Adrenal gland (tissue), 12 donors: ENCODE data around the gene ZFHX3. TPM values are rescaled to one million over a fixed set of nuclear protein-coding genes. Genes with fewer than 3 reads are reported as not detected.

Experiments
- DNase-seq, 7 donors: peaks; one replicate each; pipeline ENCODE4 v3.0.0-alpha.2; 2019 to 2020
- H3K27ac ChIP-seq, 5 donors: fragments of 200-600 bp; sonication (generic) in 4 of 5; 1 replicate in 3 of 5; 2 replicates in 2 of 5; pipeline versions ENCODE4 v1.5.1 to v1.8.0; 2016 to 2020; ENCODE audit warnings: mild to moderate bottlenecking in 1 of 5
- H3K27me3 ChIP-seq: fragments of 200-600 bp; 2 replicates; pipeline ENCODE4 v1.8.0; 2021
- H3K36me3 ChIP-seq, 2 donors: fragments of 200-600 bp; replicated peaks in 1 of 2; 1 replicate in 1 of 2; 2 replicates in 1 of 2; pipeline versions ENCODE4 v1.5.1 to v1.8.0; 2018 to 2022
- H3K4me1 ChIP-seq, 2 donors: fragments of 200-600 bp; replicated peaks in 1 of 2; 1 replicate in 1 of 2; 2 replicates in 1 of 2; pipeline versions ENCODE4 v1.5.1 to v1.8.0; 2018 to 2021
- H3K4me3 ChIP-seq, 4 donors: fragments of 200-600 bp; sonication (generic) in 3 of 4; one replicate each; pipeline ENCODE4 v1.5.1; 2016 to 2018
- H3K9me3 ChIP-seq, 3 donors: fragments of 200-600 bp; sonication (generic) in 1 of 3; replicated peaks in 1 of 3; 1 replicate in 2 of 3; 2 replicates in 1 of 3; pipeline versions ENCODE4 v1.5.1 to v1.8.0; 2016 to 2021
- POLR2A ChIP-seq, 2 donors: fragments of 450-650 bp; IDR thresholded peaks; one replicate each; pipeline ENCODE4 v1.6.1; 2017; ENCODE audit warnings: antibody characterized with exemption in 2 of 2, mild to moderate bottlenecking in 2 of 2, moderate library complexity in 1 of 2
- WGBS, 4 donors: extraction: QIAGEN DNeasy Blood & Tissue Kit in 2 of 4; methylation state at CpG; one replicate each; pipeline versions ENCODE4 v1.1.5 to v1.1.7; 2013 to 2017; 5-methylcytosine and 5-hydroxymethylcytosine counted together
- intact Hi-C, 2 donors: fragments of 100-400 bp; cut with DNase I; formaldehyde crosslinking; loops; one replicate each; pipeline versions ENCODE4 v1.14.1 to v1.15.0; 2022 to 2023
- polyA plus RNA-seq, 3 donors: library from polyadenylated mRNA; stranded (reverse); fragments of 200-250 nt in 2 of 3; fragments of 350-450 nt in 1 of 3; fragmentation: Illumina TruSeq in 1 of 3; extraction: RNeasy Lipid Tissue Mini Kit (QIAGEN cat#74804) in 1 of 3; gene quantifications; one replicate each; pipeline ENCODE4 v1.2.3, GENCODE V29; 2013 to 2014
- total RNA-seq, 9 donors: library from RNA; depleted of rRNA in 4 of 9; stranded (reverse); fragments of >200 nt in 4 of 9; fragments of 120-200 nt in 1 of 9; fragmentation: NEBNext Ultra II Directional in 1 of 9; extraction: Animal tissue kit (Norgen Biotek cat#: 25700) in 1 of 9; gene quantifications; one replicate each; pipeline versions ENCODE4 v1.1.0 to v1.2.4, GENCODE V29; 2013 to 2023
- TF ChIP-seq, protein P1 (sequence below), 6 experiments: fragments of 450-650 bp in 4 of 6; fragments of 200-600 bp in 2 of 6; sonication (generic) in 1 of 6; IDR thresholded peaks; 1 replicate in 5 of 6; 2 replicates in 1 of 6; pipeline versions ENCODE4 v1.5.1 to v1.8.0; 2016 to 2021; ENCODE audit warnings: antibody characterized with exemption in 6 of 6, mild to moderate bottlenecking in 2 of 6, moderate library complexity in 1 of 6
- donor health status: healthy with polysubstance abuse.
- donor health status: Bipolar disorder and iron deficiency.
- donor health status: DM: yes; HTN: yes; CAD: no.
- donor health status: DM: no; HTN: no; CAD: no.
- donor health status: DM: no; HTN: no; CAD: no.
- donor health status: DM: yes; HTN: yes; CAD: no.

The ZFHX3 gene
- total and polyA plus RNA-seq, 12 donors, result 2.4 to 31.6 (median 19.3) TPM

DNA sequence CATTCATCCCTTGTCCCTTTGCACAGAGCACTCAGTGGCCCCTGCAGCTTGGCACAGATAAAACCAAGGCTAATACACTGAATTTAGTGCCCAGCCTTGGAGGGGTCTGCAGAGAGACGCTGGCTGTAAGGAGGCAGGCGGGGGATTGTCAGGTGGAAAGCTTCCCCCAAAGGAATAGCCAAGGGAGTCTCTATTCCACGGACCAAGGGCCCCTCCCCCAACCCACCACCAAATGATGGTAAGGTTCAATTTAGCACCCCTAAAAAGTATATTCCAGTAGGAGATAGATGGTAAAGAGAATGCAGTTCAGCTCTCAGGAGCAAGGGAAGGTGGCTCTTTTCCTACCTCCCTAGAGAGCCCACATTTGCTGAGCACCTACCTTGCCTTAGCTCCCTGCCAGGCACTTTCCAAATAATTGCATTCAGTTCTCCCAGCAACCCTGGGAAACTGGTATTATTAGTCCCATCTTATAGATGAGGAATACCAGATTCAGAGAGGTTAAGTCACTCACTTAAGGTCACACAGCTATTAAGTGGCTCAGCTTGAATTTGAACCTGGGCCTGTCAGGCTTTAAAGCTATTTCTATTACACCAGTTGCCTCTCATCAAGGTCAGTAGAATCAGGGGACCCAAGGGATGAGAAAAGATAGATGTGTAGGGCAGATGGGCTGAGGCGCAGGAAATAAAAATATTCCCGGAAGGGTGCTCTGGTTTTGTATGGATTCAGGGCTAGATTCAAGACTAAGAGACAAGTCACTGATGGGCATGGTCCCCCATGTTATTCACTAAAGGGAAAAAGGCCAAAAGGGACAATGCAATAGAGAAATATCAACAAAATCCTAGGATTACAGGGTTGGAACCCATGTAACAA, 20.0 kb upstream of the ZFHX3 start:
- Histone ChIP-seq H3K27ac (peak overlapping the region; percentile 55 to 97 (median 79)), H3K9me3 (no peaks in the 10 kb centered on the region), H3K36me3 (no peaks in the 10 kb centered on the region), H3K4me3 (no peak overlapping the region), H3K4me1 (peaks cover 31 to 57% of the 10 kb centered on the region in 2 donors), H3K27me3 (no peaks in the 10 kb centered on the region)
- WGBS, 4 donors, result 62 to 87% (median 82%) methylated on average over 5 of the region's 5 CpGs
- TF ChIP-seq POLR2A (IDR thresholded peaks at IDR 0.05), result no peak
- TF ChIP-seq, protein P1, sequence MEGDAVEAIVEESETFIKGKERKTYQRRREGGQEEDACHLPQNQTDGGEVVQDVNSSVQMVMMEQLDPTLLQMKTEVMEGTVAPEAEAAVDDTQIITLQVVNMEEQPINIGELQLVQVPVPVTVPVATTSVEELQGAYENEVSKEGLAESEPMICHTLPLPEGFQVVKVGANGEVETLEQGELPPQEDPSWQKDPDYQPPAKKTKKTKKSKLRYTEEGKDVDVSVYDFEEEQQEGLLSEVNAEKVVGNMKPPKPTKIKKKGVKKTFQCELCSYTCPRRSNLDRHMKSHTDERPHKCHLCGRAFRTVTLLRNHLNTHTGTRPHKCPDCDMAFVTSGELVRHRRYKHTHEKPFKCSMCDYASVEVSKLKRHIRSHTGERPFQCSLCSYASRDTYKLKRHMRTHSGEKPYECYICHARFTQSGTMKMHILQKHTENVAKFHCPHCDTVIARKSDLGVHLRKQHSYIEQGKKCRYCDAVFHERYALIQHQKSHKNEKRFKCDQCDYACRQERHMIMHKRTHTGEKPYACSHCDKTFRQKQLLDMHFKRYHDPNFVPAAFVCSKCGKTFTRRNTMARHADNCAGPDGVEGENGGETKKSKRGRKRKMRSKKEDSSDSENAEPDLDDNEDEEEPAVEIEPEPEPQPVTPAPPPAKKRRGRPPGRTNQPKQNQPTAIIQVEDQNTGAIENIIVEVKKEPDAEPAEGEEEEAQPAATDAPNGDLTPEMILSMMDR (IDR thresholded peaks at IDR 0.05), result peak in 1 of 6 experiments; percentile 16
- no peak for DNase-seq
- intact Hi-C loops, result loop anchor here (10.0 kb wide), 1 partner anchor 107 kb away; no protein-coding TSS in a partner anchor

DNA sequence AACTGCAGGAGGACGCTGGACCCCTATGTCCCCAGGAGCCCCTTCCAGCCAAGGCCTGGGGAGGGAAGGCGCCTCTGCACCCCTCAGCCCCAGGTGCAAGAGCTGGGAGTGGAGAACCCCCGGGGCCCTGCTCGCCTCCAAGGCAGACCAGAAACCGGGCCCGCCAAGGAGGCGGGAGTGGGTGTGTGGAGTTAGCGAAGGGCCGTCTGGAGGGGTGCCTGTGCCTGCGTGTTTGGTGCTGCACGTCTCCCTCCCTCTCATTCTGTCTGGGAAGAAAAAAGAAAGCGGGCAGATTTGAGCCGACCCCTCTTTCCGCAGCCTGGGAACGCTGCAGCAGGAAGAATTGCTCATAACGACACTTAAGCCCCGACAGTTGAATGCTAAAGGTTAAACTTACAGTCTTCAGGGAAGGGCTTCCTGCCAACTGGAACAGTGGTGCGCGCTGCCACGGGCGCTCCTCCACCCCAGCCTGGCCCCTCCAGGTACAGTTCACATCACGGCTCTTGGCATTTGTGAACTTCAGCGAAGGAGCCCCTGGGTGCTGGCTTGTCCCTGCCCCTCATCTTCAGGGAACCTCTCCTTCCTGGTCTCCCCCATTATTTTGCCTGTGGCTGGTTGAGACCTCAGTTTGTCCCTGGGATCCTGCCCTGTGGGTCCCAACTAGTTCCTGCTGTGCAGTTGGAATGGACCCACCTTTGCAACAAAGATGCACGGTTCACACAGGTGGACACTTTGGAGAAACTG, 19.2 kb upstream of the ZFHX3 start:
- DNase-seq, result peak in 2 of 7 donors; percentile 32 to 61
- no peak overlapping the region for H3K4me3 ChIP-seq
- peaks cover 31 to 57% of the 10 kb centered on the region in 2 donors for H3K4me1 ChIP-seq
- no peak for TF ChIP-seq POLR2A (IDR thresholded peaks at IDR 0.05)
- TF ChIP-seq, protein P1 (IDR thresholded peaks at IDR 0.05), result no peak
- no peaks in the 10 kb centered on the region for H3K27me3 ChIP-seq
- WGBS, 4 donors, result 44 to 63% (median 49%) methylated on average over 21 to 24 of the region's 24 CpGs
- intact Hi-C loops, result loop anchor here (10.0 kb wide), 1 partner anchor 108 kb away; no protein-coding TSS in a partner anchor
- no peaks in the 10 kb centered on the region for H3K36me3 ChIP-seq
- no peaks in the 10 kb centered on the region for H3K9me3 ChIP-seq
- H3K27ac ChIP-seq, result peak overlapping the region in 3 of 5 donors; percentile 79 to 97 (median 89)

DNA sequence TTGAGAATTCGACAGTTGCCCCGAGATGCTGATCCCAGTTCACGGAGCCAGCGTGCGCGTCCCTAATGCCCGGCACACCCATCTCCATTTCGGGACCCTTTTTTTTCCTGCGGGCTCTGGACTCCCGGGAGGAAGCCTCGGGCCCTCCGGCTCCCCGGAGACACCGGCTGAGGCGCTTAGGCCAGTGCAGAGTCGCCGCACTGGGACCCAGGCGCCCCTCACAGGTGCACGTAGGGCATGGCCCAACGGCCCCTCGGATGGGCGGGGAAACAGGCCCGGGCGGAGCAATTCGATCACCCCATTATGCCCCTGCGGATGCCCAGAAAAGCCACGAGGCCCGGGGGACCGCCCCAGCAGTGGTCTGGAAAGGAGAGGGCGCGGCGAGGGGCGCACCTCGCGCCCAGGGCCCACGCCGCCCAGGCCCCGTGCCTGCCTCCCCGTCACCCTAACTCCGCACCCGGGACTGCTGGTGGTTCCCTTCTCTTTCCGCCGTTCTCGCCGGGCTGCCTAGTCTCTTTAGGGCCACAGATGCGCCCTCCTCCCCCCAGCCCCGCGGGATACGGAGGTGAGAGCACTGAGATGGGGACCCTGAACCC, 18.5 kb upstream of the ZFHX3 start:
- 51 to 70% (median 54%) methylated on average over 25 to 49 of the region's 49 CpGs for WGBS, 4 donors
- no peak for TF ChIP-seq POLR2A (IDR thresholded peaks at IDR 0.05)
- TF ChIP-seq, protein P1 (IDR thresholded peaks at IDR 0.05), result no peak
- H3K4me3 ChIP-seq, result no peak overlapping the region
- no peaks in the 10 kb centered on the region for H3K9me3 ChIP-seq
- H3K27ac ChIP-seq, result peak overlapping the region in 3 of 5 donors; percentile 40 to 97 (median 89)
- peaks cover 29 to 53% of the 10 kb centered on the region in 2 donors for H3K4me1 ChIP-seq
- intact Hi-C loops, result loop anchor here (10.0 kb wide), 1 partner anchor 108 kb away; no protein-coding TSS in a partner anchor
- no peaks in the 10 kb centered on the region for H3K36me3 ChIP-seq
- no peaks in the 10 kb centered on the region for H3K27me3 ChIP-seq
- peak in 1 of 7 donors; percentile 54 for DNase-seq
